Spleen (tissue), 11 donors: ENCODE data around the gene SUN2. TPM values are rescaled to one million over a fixed set of nuclear protein-coding genes. Genes with fewer than 3 reads are reported as not detected.
A peak's percentile ranks its signal among the peaks of the same experiment; 100 is the strongest.

Experiments
- DNase-seq: peaks from one replicate; pipeline ENCODE4 v3.0.0-alpha.2; 2020
- H3K27ac ChIP-seq, 8 donors: fragments of 200-600 bp; sonication (generic) in 7 of 8; 1 replicate in 4 of 8; 2 replicates in 4 of 8; pipeline versions ENCODE4 v1.5.0 to v1.8.0; 2016 to 2021; ENCODE audit warnings: inconsistent platforms in 4 of 8, mild to moderate bottlenecking in 4 of 8, moderate library complexity in 1 of 8
- H3K27me3 ChIP-seq, 7 donors: fragments of 200-600 bp; sonication (generic) in 6 of 7; replicated peaks in 1 of 7; 1 replicate in 4 of 7; 2 replicates in 3 of 7; pipeline versions ENCODE4 v1.5.0 to v1.8.0; 2016 to 2021; ENCODE audit warnings: inconsistent platforms in 3 of 7, mild to moderate bottlenecking in 1 of 7
- H3K36me3 ChIP-seq, 6 donors: fragments of 200-600 bp; sonication (generic) in 5 of 6; 1 replicate in 4 of 6; 2 replicates in 2 of 6; pipeline versions ENCODE4 v1.5.0 to v1.8.0; 2016 to 2021; ENCODE audit warnings: inconsistent platforms in 2 of 6
- H3K4me1 ChIP-seq, 6 donors: fragments of 200-600 bp; sonication (generic) in 5 of 6; 1 replicate in 3 of 6; 2 replicates in 3 of 6; pipeline versions ENCODE4 v1.5.0 to v1.8.0; 2016 to 2021; ENCODE audit warnings: inconsistent platforms in 3 of 6
- H3K4me3 ChIP-seq, 8 donors: fragments of 200-600 bp; sonication (generic) in 7 of 8; 1 replicate in 4 of 8; 2 replicates in 4 of 8; pipeline versions ENCODE4 v1.5.0 to v1.8.0; 2016 to 2021; ENCODE audit warnings: inconsistent platforms in 4 of 8, mild to moderate bottlenecking in 4 of 8, moderate library complexity in 2 of 8
- H3K9me3 ChIP-seq, 8 donors: fragments of 200-600 bp; sonication (generic) in 7 of 8; 1 replicate in 4 of 8; 2 replicates in 4 of 8; pipeline versions ENCODE4 v1.5.0 to v1.8.0; 2016 to 2021; ENCODE audit warnings: inconsistent platforms in 4 of 8
- POLR2A ChIP-seq, 3 donors: fragments of 450-650 bp; IDR thresholded peaks; one replicate each; pipeline ENCODE4 v1.5.1; 2017; ENCODE audit warnings: antibody characterized with exemption in 3 of 3, mild to moderate bottlenecking in 1 of 3
- POLR2AphosphoS5 ChIP-seq, 3 donors: sonication (generic); formaldehyde crosslinking; IDR thresholded peaks; one replicate each; pipeline ENCODE4 v1.5.1; 2017; ENCODE audit warnings: antibody characterized with exemption in 3 of 3
- WGBS, 5 donors: extraction: QIAGEN DNeasy Blood & Tissue Kit in 3 of 5; methylation state at CpG; one replicate each; pipeline versions ENCODE4 v1.1.5 to v1.1.7; 2013 to 2018; 5-methylcytosine and 5-hydroxymethylcytosine counted together
- intact Hi-C: fragments of 100-400 bp; cut with DNase I; formaldehyde crosslinking; loops from one replicate; pipeline ENCODE4 v1.15.0; 2023; ENCODE audit warnings: low total_unique reads
- polyA plus RNA-seq, 3 donors: library from polyadenylated mRNA; stranded (reverse); fragments of 200-250 nt; gene quantifications; one replicate each; pipeline ENCODE4 v1.2.1, GENCODE V29; 2013
- total RNA-seq, 7 donors: library from RNA; depleted of rRNA in 3 of 7; stranded (reverse); fragments of >200 nt in 3 of 7; fragmentation: NEBNext Ultra II Directional in 4 of 7; extraction: Animal tissue kit (Norgen Biotek cat#: 25700) in 4 of 7; gene quantifications; one replicate each; pipeline versions ENCODE4 v1.1.0 to v1.2.1, GENCODE V29; 2016 to 2021
- TF ChIP-seq, protein P1 (sequence below), 11 experiments: fragments of 200-600 bp in 7 of 11; fragments of 450-650 bp in 4 of 11; sonication (generic) in 4 of 11; IDR thresholded peaks in 8 of 11; conservative IDR thresholded peaks in 3 of 11; 1 replicate in 7 of 11; 2 replicates in 4 of 11; pipeline versions ENCODE4 v1.4.0 to v1.8.0; 2016 to 2021; ENCODE audit warnings: antibody characterized with exemption in 11 of 11, inconsistent platforms in 4 of 11, mild to moderate bottlenecking in 1 of 11
- donor health status: healthy with polysubstance abuse.
- donor health status: DM: no; HTN: no; CAD: no; lungs with moderate emphysema.
- donor health status: DM: no; HTN: no; CAD: no.
- donor health status: Bipolar disorder and iron deficiency.
- donor health status: healthy.
- donor health status: DM: no; HTN: no; CAD: no.
- donor health status: DM: yes; HTN: yes; CAD: no.

The SUN2 gene
- total and polyA plus RNA-seq, 10 donors = 35.4 to 455 (median 208) TPM

DNA sequence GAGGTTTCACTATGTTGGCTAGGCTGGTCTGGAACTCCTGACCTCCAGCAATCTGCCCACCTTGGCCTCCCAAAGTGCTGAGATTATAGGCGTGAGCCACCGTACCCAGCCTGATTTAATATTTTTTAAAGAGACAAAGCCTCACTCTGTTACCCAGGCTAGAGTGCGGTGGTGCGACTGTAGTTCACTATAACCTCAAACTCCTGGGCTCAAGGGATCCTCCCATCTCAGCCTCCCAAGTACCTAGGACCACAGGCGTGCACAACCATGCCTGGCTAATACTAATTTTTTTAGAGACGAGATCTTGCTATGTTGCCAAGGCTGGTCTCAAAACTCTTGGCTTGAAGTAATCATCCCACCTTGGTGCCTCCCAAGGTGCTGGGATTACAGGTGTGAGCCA lies 36.6 kb downstream of the SUN2 start:
- Histone ChIP-seq H3K9me3 (no peaks in the 10 kb centered on the region), H3K36me3 (peaks cover 5 to 94% (median 78%) of the 10 kb centered on the region in 6 donors), H3K4me3 (no peak overlapping the region), H3K4me1 (peaks cover 18 to 51% (median 34%) of the 10 kb centered on the region in 6 donors), H3K27ac (peak overlapping the region in 3 of 8 donors; percentile 39 to 80 (median 76)), H3K27me3 (no peaks in the 10 kb centered on the region)
- intact Hi-C loops = no loop called here
- no peak for DNase-seq
- WGBS, 5 donors = 81 to 94% (median 92%) methylated on average over 5 to 6 of the region's 6 CpGs
- TF ChIP-seq, protein P1, sequence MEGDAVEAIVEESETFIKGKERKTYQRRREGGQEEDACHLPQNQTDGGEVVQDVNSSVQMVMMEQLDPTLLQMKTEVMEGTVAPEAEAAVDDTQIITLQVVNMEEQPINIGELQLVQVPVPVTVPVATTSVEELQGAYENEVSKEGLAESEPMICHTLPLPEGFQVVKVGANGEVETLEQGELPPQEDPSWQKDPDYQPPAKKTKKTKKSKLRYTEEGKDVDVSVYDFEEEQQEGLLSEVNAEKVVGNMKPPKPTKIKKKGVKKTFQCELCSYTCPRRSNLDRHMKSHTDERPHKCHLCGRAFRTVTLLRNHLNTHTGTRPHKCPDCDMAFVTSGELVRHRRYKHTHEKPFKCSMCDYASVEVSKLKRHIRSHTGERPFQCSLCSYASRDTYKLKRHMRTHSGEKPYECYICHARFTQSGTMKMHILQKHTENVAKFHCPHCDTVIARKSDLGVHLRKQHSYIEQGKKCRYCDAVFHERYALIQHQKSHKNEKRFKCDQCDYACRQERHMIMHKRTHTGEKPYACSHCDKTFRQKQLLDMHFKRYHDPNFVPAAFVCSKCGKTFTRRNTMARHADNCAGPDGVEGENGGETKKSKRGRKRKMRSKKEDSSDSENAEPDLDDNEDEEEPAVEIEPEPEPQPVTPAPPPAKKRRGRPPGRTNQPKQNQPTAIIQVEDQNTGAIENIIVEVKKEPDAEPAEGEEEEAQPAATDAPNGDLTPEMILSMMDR (IDR thresholded peaks at IDR 0.05 in 8 of 11, conservative IDR thresholded peaks at IDR 0.05 in 3 of 11) = no peak
- TF ChIP-seq POLR2A (IDR thresholded peaks at IDR 0.05) (no peak), POLR2AphosphoS5 (IDR thresholded peaks at IDR 0.05) (no peak)

DNA sequence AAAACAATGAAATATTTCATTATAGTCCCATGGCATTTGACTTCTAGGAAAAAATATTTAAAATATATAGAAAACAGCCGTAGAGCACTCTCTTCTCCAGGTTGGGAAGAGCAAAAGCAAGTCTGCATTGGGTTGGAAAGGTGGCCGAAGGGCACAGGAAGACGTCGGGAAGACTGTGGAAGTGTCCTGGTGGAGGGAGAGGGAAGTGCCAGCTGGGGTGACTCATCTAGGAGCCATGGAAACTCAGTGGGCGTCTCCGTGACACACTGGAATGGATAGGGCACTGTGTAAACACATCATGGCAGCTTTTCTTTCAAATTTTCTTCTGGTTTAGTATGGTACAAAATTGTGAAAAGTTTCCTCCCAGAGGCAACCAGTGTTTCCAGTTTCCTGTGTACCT lies 37.4 kb downstream of the SUN2 start:
- Histone ChIP-seq H3K36me3 (peaks cover 5 to 86% (median 70%) of the 10 kb centered on the region in 6 donors), H3K4me3 (no peak overlapping the region), H3K4me1 (peaks cover 24 to 59% (median 42%) of the 10 kb centered on the region in 6 donors), H3K9me3 (no peaks in the 10 kb centered on the region), H3K27me3 (no peaks in the 10 kb centered on the region), H3K27ac (peak overlapping the region in 5 of 8 donors; percentile 18 to 80 (median 48))
- no peak for TF ChIP-seq POLR2A (IDR thresholded peaks at IDR 0.05)
- TF ChIP-seq POLR2AphosphoS5 (IDR thresholded peaks at IDR 0.05) = peak in 2 of 3 donors; percentile 34 to 56
- TF ChIP-seq, protein P1 (IDR thresholded peaks at IDR 0.05 in 8 of 11, conservative IDR thresholded peaks at IDR 0.05 in 3 of 11) = peak; percentile 26 to 78 (median 62)
- WGBS, 5 donors = 45 to 69% (median 63%) methylated on average over 6 of the region's 6 CpGs
- intact Hi-C loops = no loop called here
- DNase-seq = no peak

DNA sequence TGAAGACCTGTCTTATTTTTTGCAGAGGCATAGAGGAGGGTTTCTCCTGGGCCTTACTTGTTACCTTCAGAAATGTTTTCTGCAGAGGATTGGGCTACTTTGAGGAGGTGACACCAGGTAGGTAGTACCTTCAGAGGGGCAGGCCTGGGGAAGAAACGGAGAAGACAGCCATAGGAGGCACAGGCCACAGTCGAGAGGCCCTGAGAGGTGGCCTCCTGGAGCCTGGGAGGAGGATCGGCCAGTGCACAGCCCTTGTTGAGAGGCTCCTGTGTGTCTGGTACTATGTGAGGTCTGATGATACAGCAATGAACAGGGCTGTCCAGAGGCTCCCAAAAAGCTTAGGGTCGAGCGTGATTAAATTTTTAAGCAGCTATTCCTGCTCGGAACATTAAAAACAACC lies 38.6 kb downstream of the SUN2 start:
- no peak for TF ChIP-seq POLR2A (IDR thresholded peaks at IDR 0.05)
- no peak for TF ChIP-seq POLR2AphosphoS5 (IDR thresholded peaks at IDR 0.05)
- TF ChIP-seq, protein P1 (IDR thresholded peaks at IDR 0.05 in 8 of 11, conservative IDR thresholded peaks at IDR 0.05 in 3 of 11) = no peak
- peaks cover 25 to 70% (median 53%) of the 10 kb centered on the region in 6 donors for H3K4me1 ChIP-seq
- H3K36me3 ChIP-seq = peaks cover 5 to 85% (median 59%) of the 10 kb centered on the region in 6 donors
- intact Hi-C loops = no loop called here
- H3K4me3 ChIP-seq = no peak overlapping the region
- 88 to 95% (median 94%) methylated on average over 6 of the region's 6 CpGs for WGBS, 5 donors
- H3K27me3 ChIP-seq = no peaks in the 10 kb centered on the region
- H3K9me3 ChIP-seq = no peaks in the 10 kb centered on the region
- no peak for DNase-seq
- H3K27ac ChIP-seq = peak overlapping the region in 3 of 8 donors; percentile 4 to 80 (median 76)

DNA sequence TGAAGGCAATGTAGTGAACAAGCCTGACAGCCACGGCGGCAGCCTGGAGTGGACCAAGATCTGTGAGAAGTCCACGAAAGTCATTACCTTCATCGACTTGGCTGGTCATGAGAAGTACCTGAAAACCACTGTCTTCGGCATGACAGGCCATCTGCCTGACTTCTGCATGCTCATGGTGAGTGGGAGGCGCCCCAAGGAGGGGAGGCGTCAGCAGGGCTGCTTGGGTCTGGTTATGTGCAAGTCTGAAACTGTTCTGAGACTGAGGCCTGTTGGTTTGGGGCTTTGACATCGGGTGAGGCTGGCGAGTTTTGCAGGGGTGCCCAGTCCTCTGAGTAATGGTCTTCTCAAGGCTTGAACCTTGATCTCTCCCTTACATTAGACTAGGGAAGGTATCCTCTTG lies 39.0 kb downstream of the SUN2 start:
- Histone ChIP-seq H3K27me3 (no peaks in the 10 kb centered on the region), H3K4me1 (peaks cover 25 to 75% (median 56%) of the 10 kb centered on the region in 6 donors), H3K4me3 (peak overlapping the region in 1 of 8 donors; percentile 5), H3K27ac (peak overlapping the region in 3 of 8 donors; percentile 4 to 80 (median 76)), H3K36me3 (peaks cover 5 to 85% (median 57%) of the 10 kb centered on the region in 6 donors), H3K9me3 (no peaks in the 10 kb centered on the region)
- no peak for DNase-seq
- WGBS, 5 donors = 86 to 98% (median 91%) methylated on average over 8 to 9 of the region's 9 CpGs
- TF ChIP-seq POLR2A (IDR thresholded peaks at IDR 0.05) = no peak
- TF ChIP-seq POLR2AphosphoS5 (IDR thresholded peaks at IDR 0.05) = no peak
- TF ChIP-seq, protein P1 (IDR thresholded peaks at IDR 0.05 in 8 of 11, conservative IDR thresholded peaks at IDR 0.05 in 3 of 11) = no peak
- intact Hi-C loops = no loop called here
